ENCODE data around the gene MAP3K3. TPM values are rescaled to one million over a fixed set of nuclear protein-coding genes. Genes with fewer than 3 reads are reported as not detected.

Gene MAP3K3
- total RNA-seq, 1 donor from 2014 or later = 12.8 TPM

DNA sequence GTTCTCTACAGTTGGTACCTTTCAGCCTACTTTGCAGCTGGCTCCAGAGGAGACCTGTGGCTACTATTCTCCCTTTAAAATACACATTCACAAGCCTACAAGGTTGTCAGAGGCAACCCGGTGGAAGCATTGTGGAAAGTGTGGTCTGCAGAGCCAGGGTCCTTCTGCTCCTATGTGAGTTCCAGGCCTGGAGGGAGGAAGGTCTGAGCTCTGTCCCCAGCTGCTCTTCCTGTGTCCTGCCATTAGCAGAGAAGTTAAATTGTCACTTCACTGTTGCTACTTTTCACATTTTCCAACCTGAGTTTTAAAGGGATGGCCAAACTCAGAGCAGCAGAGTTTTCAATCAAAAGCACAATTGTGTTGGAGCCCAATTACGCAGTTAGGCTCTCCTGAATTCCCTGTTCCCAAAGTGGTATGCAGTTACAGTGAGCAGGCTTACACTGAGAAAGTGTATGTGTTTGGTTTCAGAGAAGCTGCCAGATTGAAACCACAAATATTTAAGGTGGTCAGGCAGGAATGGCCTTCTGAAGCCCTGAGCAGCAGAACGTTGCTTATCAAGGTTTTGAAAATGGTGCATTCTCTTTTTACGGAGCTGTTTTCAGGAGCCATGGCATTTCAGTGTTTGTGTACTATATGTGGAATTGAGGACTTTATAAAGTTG is 25.0 kb downstream of the MAP3K3 start:
- TF ChIP-seq, protein P1, sequence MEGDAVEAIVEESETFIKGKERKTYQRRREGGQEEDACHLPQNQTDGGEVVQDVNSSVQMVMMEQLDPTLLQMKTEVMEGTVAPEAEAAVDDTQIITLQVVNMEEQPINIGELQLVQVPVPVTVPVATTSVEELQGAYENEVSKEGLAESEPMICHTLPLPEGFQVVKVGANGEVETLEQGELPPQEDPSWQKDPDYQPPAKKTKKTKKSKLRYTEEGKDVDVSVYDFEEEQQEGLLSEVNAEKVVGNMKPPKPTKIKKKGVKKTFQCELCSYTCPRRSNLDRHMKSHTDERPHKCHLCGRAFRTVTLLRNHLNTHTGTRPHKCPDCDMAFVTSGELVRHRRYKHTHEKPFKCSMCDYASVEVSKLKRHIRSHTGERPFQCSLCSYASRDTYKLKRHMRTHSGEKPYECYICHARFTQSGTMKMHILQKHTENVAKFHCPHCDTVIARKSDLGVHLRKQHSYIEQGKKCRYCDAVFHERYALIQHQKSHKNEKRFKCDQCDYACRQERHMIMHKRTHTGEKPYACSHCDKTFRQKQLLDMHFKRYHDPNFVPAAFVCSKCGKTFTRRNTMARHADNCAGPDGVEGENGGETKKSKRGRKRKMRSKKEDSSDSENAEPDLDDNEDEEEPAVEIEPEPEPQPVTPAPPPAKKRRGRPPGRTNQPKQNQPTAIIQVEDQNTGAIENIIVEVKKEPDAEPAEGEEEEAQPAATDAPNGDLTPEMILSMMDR (conservative IDR thresholded peaks at IDR 0.05; ENCODE audit: low read depth, low read length) = no peak
- DNase-seq (ENCODE audit: low read depth) = no peak
- H3K4me3 ChIP-seq (ENCODE audit: low read depth, low read length) = no peak overlapping the region

DNA sequence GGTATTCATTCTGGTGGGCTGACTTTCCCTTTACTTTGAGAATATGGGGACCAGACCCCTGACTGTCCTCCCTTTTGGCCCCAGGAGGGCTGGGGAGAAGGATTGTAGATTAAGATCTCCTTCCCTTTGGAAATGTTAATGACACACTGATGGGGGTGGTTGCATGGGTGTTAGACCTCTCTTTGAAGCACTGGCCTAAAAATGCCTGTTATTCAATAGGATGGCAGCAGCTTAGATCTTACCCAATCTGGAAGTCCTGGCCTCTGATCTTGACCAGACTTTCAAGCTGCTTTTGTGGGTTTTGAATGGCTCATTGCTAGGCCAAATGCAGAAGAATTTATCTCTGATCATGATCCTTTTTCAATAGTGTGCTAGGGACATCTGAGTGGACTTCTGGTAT is 25.7 kb downstream of the MAP3K3 start:
- DNase-seq (ENCODE audit: low read depth) = no peak
- TF ChIP-seq, protein P1 (conservative IDR thresholded peaks at IDR 0.05; ENCODE audit: low read depth, low read length) = no peak
- no peak overlapping the region for H3K4me3 ChIP-seq (ENCODE audit: low read depth, low read length)

DNA sequence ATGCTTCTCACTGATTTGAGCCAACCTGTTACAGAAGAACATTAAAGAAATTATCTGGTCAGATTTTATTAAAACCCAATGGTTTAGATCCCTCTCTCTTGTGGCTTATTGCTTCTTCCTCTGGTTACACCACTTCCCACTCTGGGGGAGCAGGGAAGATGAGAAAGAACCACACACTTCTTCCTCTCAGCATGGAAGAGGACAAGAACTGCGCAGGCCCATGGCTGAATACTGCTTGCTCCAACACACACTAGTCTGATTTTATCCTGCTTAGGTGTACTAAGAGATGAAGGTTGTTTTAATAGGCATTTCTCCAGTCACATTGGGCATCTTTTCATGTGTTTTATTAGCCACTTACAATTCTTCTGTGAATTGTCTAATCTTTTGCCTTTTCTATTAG is 27.6 kb downstream of the MAP3K3 start:
- no peak for DNase-seq (ENCODE audit: low read depth)
- TF ChIP-seq, protein P1 (conservative IDR thresholded peaks at IDR 0.05; ENCODE audit: low read depth, low read length) = no peak
- H3K4me3 ChIP-seq (ENCODE audit: low read depth, low read length) = no peak overlapping the region

DNA sequence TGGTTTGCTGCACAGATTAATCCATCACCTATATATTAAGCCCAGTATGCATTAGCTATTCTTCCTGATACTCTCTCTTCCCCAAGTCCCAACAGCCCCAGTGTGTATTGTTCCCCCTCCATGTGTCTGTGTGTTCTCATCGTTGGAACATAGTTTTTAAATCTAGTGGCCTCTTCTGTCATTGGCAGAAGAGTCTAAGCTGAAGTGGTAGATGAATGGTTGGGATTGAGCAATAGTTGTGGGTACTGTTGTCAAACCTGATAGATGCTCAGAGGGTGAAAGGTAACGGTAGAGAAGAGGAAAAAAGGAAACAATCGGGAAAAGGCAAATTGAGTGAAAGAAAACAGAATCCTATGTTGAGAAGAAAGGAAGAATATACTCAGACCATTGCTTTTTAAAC is 29.9 kb downstream of the MAP3K3 start:
- TF ChIP-seq, protein P1 (conservative IDR thresholded peaks at IDR 0.05; ENCODE audit: low read depth, low read length) = no peak
- no peak overlapping the region for H3K4me3 ChIP-seq (ENCODE audit: low read depth, low read length)
- DNase-seq (ENCODE audit: low read depth) = no peak

DNA sequence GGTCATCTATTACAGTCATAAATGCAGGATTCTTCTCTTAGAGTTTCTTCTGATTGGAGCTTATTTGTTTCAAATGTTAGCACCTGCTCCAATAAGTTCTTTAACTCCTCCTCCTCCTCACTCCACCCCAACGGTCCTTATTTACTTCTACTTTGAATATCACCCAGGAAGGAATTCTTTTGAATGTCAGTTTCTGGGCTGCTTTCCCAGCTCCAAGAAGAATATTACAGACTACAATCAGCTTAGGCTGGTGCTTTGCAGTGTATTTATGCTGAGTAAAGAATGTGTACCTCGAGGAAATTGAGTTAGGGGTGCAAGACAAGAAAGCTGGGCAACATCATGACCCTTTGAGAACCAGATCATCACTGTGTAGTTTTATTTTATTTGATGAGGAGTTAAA is 30.8 kb downstream of the MAP3K3 start:
- no peak for DNase-seq (ENCODE audit: low read depth)

DNA sequence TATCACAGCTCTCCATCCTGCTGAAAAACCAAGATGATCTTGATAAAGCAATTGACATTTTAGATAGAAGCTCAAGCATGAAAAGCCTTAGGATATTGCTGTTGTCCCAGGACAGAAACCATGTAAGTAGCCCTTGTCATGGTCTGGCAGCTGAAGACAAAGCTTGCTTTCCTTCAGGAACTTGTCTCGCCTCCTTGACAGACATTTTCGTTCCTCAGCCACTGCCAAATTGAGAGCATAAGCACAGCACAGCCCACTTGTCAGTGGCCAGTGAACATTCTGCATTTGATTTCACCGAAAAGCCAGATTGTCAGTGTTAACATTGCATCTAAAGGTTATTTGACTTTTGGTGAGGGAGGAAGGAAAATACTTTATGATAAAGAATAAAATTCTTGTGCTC is 35.6 kb downstream of the MAP3K3 start:
- DNase-seq (ENCODE audit: low read depth) = no peak
- H3K4me3 ChIP-seq (ENCODE audit: low read depth, low read length) = no peak overlapping the region
- TF ChIP-seq, protein P1 (conservative IDR thresholded peaks at IDR 0.05; ENCODE audit: low read depth, low read length) = no peak

More for the DNA sequence above, 30.8 kb downstream of the MAP3K3 start:
- TF ChIP-seq, protein P1 (conservative IDR thresholded peaks at IDR 0.05; ENCODE audit: low read depth, low read length) = no peak
- no peak overlapping the region for H3K4me3 ChIP-seq (ENCODE audit: low read depth, low read length)

DNA sequence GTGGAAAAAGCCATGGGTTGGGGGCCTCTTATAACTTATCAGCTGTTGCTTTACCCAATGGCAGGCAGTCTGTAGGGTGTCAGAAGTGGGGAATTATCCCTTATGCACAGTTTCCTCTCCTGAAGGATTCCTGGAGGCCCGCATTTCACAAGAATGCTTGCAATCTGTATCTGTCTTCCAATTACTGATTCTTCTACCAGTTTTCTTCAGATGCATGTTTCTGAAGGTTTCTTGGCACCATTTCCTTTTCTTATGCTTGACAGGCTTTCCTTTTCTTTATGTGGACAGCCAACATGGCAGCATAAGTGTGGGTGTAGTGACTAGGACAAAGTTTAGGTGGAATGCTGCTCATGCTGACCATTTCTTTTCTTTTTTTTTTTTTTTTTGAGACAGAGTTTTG is 36.1 kb downstream of the MAP3K3 start:
- H3K4me3 ChIP-seq (ENCODE audit: low read depth, low read length) = no peak overlapping the region
- TF ChIP-seq, protein P1 (conservative IDR thresholded peaks at IDR 0.05; ENCODE audit: low read depth, low read length) = no peak
- DNase-seq (ENCODE audit: low read depth) = no peak
